HEK293 (cell line): ENCODE data around the gene BICD1.
A peak's percentile ranks its signal among the peaks of the same experiment; 100 is the strongest.

ENCODE experiments used
- CTCF ChIA-PET: fragments of 350-600 bp; formaldehyde crosslinking; extraction: SDS; loops from one replicate; lab custom pipeline; 2021; ENCODE audit warnings: antibody characterized with exemption; lab: Yijun Ruan, JAX
- POLR2A ChIA-PET: fragments of 300-600 bp; formaldehyde crosslinking; extraction: SDS; loops from one replicate; lab custom pipeline; 2020; ENCODE audit warnings: antibody characterized with exemption, inconsistent platforms; lab: Yijun Ruan, JAX
- H3K27ac ChIP-seq: fragments of 200-500 bp; sonication (Bioruptor generic); 2 replicates; pipeline ENCODE4 v1.5.1; 2014; ENCODE audit warnings: low read depth, low read length, control low read depth, inconsistent platforms; ENCODE audit errors: extremely low read depth
- H3K36me3 ChIP-seq, 2 experiments: fragments of 200-500 bp in 1 of 2; sonication (Bioruptor generic) in 1 of 2; 1 replicate in 1 of 2; 2 replicates in 1 of 2; pipeline ENCODE4 v1.5.1; 2014 to 2017; ENCODE audit warnings: inconsistent platforms in 2 of 2, low read length in 2 of 2; ENCODE audit not compliant: control insufficient read depth in 2 of 2, insufficient read depth in 1 of 2
- H3K4me1 ChIP-seq: fragments of 200-500 bp; sonication (Bioruptor generic); 2 replicates; pipeline ENCODE4 v1.5.1; 2014; ENCODE audit warnings: mild to moderate bottlenecking, low read length, inconsistent platforms; ENCODE audit not compliant: control insufficient read depth, insufficient read depth
- H3K4me3 ChIP-seq: 2 replicates; pipeline ENCODE4 v1.5.1; 2011; ENCODE audit warnings: low read depth, mild to moderate bottlenecking, control low read depth, low read length, moderate library complexity
- H3K9me3 ChIP-seq: fragments of 200-500 bp; sonication (Bioruptor generic); 2 replicates; pipeline ENCODE4 v1.5.1; 2014; ENCODE audit warnings: low read depth, low read length, inconsistent platforms; ENCODE audit not compliant: control insufficient read depth, insufficient read depth
- AEBP2 ChIP-seq: fragments of 450-650 bp; formaldehyde crosslinking; IDR thresholded peaks from 2 replicates; pipeline ENCODE4 v1.5.1; 2016; ENCODE audit warnings: missing biosample characterization, missing genetic modification characterization, borderline replicate concordance
- KLF16 ChIP-seq: fragments of 450-650 bp; formaldehyde crosslinking; IDR thresholded peaks from 2 replicates; pipeline ENCODE4 v1.5.1; 2017; ENCODE audit warnings: missing biosample characterization, missing genetic modification characterization
- MEIS1 ChIP-seq: sonication (generic); formaldehyde crosslinking; IDR thresholded peaks from 2 replicates; pipeline ENCODE4 v1.8.1; 2022; ENCODE audit warnings: missing genetic modification reagents, mild to moderate bottlenecking, borderline replicate concordance
- SP2 ChIP-seq: fragments of 450-650 bp; formaldehyde crosslinking; IDR thresholded peaks from 2 replicates; pipeline ENCODE4 v1.5.1; 2016; ENCODE audit warnings: missing biosample characterization, missing genetic modification characterization
- ZBTB1 ChIP-seq: fragments of 450-650 bp; formaldehyde crosslinking; IDR thresholded peaks from 2 replicates; pipeline ENCODE4 v1.5.1; 2016; ENCODE audit warnings: missing biosample characterization, missing genetic modification characterization
- ZBTB20 ChIP-seq: fragments of 450-650 bp; formaldehyde crosslinking; IDR thresholded peaks from 2 replicates; pipeline ENCODE4 v1.5.1; 2016; ENCODE audit warnings: missing biosample characterization, missing genetic modification characterization
- ZNF169 ChIP-seq: fragments of 450-650 bp; formaldehyde crosslinking; IDR thresholded peaks from 2 replicates; pipeline ENCODE4 v1.5.1; 2016; ENCODE audit warnings: missing biosample characterization, missing genetic modification characterization
- ZNF341 ChIP-seq: fragments of 450-650 bp; formaldehyde crosslinking; IDR thresholded peaks from 2 replicates; pipeline ENCODE4; 2016; ENCODE audit warnings: low read depth, missing biosample characterization, missing genetic modification characterization
- ZNF362 ChIP-seq: fragments of 450-650 bp; formaldehyde crosslinking; IDR thresholded peaks from 2 replicates; pipeline ENCODE4 v1.5.1; 2016; ENCODE audit warnings: missing biosample characterization, missing genetic modification characterization
- ZNF366 ChIP-seq: fragments of 450-650 bp; formaldehyde crosslinking; conservative IDR thresholded peaks from 2 replicates; pipeline ENCODE4 v1.5.1; 2016; ENCODE audit warnings: missing biosample characterization, missing genetic modification characterization
- ZNF37A ChIP-seq: fragments of 450-650 bp; IDR thresholded peaks from 2 replicates; pipeline ENCODE4 v1.5.1; 2018; ENCODE audit warnings: missing biosample characterization, missing genetic modification characterization
- ZNF391 ChIP-seq: fragments of 450-650 bp; formaldehyde crosslinking; IDR thresholded peaks from 2 replicates; pipeline ENCODE4 v1.5.1; 2016; ENCODE audit warnings: low read depth, missing biosample characterization, missing genetic modification characterization, borderline replicate concordance
- ZNF416 ChIP-seq: fragments of 450-650 bp; formaldehyde crosslinking; IDR thresholded peaks from 2 replicates; pipeline ENCODE4 v1.5.1; 2016; ENCODE audit warnings: missing biosample characterization, missing genetic modification characterization
- ZNF555 ChIP-seq: fragments of 450-650 bp; formaldehyde crosslinking; conservative IDR thresholded peaks from 2 replicates; pipeline ENCODE4 v1.5.1; 2017; ENCODE audit warnings: missing biosample characterization, mild to moderate bottlenecking, missing genetic modification characterization, inconsistent platforms
- ZNF596 ChIP-seq: fragments of 450-650 bp; IDR thresholded peaks from 2 replicates; pipeline ENCODE4 v1.5.0; 2018; ENCODE audit warnings: missing biosample characterization, mild to moderate bottlenecking, missing genetic modification characterization, moderate library complexity
- ZNF610 ChIP-seq: fragments of 450-650 bp; formaldehyde crosslinking; IDR thresholded peaks from 2 replicates; pipeline ENCODE4 v1.5.1; 2016; ENCODE audit warnings: missing biosample characterization, missing genetic modification characterization, borderline replicate concordance
- ZNF639 ChIP-seq: fragments of 450-650 bp; formaldehyde crosslinking; IDR thresholded peaks from 2 replicates; pipeline ENCODE4 v1.5.1; 2016; ENCODE audit warnings: missing biosample characterization, missing genetic modification characterization
- ZNF768 ChIP-seq: fragments of 450-650 bp; formaldehyde crosslinking; IDR thresholded peaks from 2 replicates; pipeline ENCODE4 v1.5.1; 2018; ENCODE audit warnings: missing biosample characterization, mild to moderate bottlenecking, missing genetic modification characterization

Gene BICD1

GRCh38 chr12:32334371-32334777 lies 227.7 kb downstream of the BICD1 start:
- Histone ChIP-seq H3K27ac (no peak overlapping the region), H3K4me1 (no peaks in the 10 kb centered on the region; the same call in 1 of the 2 replicates), H3K36me3 (peaks cover 0 to 14% of the 10 kb centered on the region in 2 experiments; a peak in 2 of 3 replicates), H3K4me3 (no peak overlapping the region), H3K9me3 (no peaks in the 10 kb centered on the region)
- ChIA-PET POLR2A (no interaction called here), CTCF (interaction anchor here (0.6 to 1.0 kb wide), 4 partner anchors 22 to 932 kb away, joined by 3 to 4 read pairs (median 4); no protein-coding TSS in a partner anchor)
- TF ChIP-seq ZNF596 (tag by site-specific recombination) (no peak), ZNF362 (no peak), ZNF610 (tag by site-specific recombination) (no peak), ZNF366 (no peak), AEBP2 (tag by site-specific recombination) (no peak), ZNF391 (tag by site-specific recombination) (no peak), ZNF169 (no peak), SP2 (tag by site-specific recombination) (no peak), ZNF555 (tag by site-specific recombination) (no peak), ZNF639 (tag by site-specific recombination) (no peak)

- POLR2A ChIA-PET, result no interaction called here
Measured at GRCh38 chr12:32336261-32336660, 229.6 kb downstream of the BICD1 start.

GRCh38 chr12:32343496-32343895 lies 236.8 kb downstream of the BICD1 start:
- Histone ChIP-seq H3K36me3 (peaks cover 0 to 6% of the 10 kb centered on the region in 2 experiments), H3K4me1 (no peaks in the 10 kb centered on the region), H3K4me3 (no peak overlapping the region), H3K27ac (no peak overlapping the region), H3K9me3 (no peaks in the 10 kb centered on the region)
- POLR2A ChIA-PET, result no interaction called here
- TF ChIP-seq ZNF341 (tag by site-specific recombination) (peak; percentile 49), ZNF416 (tag by site-specific recombination) (no peak)
- CTCF ChIA-PET, result no interaction called here

More at GRCh38 chr12:32336261-32336660, 229.6 kb downstream of the BICD1 start:
- Histone ChIP-seq H3K36me3 (peaks cover 0 to 14% of the 10 kb centered on the region in 2 experiments), H3K4me1 (no peaks in the 10 kb centered on the region), H3K4me3 (no peak overlapping the region), H3K27ac (no peak overlapping the region), H3K9me3 (no peaks in the 10 kb centered on the region)
- TF ChIP-seq MEIS1 (CRISPR knock-in tag) (no peak), ZBTB1 (tag by site-specific recombination) (no peak), ZBTB20 (tag by site-specific recombination) (no peak), KLF16 (tag by site-specific recombination) (no peak), ZNF37A (tag by site-specific recombination) (no peak), ZNF768 (tag by site-specific recombination) (no peak)
- CTCF ChIA-PET, result no interaction called here
